ENCODE results near the gene IER3IP1.

- no peak for TF ChIP-seq CTCF (IDR thresholded peaks at IDR 0.05; ENCODE audit: low read depth, low read length, poor library complexity, severe bottlenecking)
- TF ChIP-seq EZH2phosphoT487 (IDR thresholded peaks at IDR 0.05; ENCODE audit: borderline replicate concordance, low read length) = no peak
Observed at GRCh38 chr18:47163241-47163640, 12.9 kb downstream of the IER3IP1 start.
